GM18511 (cell line): ENCODE results near the gene KDM6B.
A peak's percentile ranks its signal among the peaks of the same experiment; 100 is the strongest.

Experiments
- ATAC-seq: cut with Tn5 transposase; IDR thresholded peaks from one replicate; pipeline ENCODE4 v1.9.1; 2021; ENCODE audit warnings: mild to moderate bottlenecking, moderate library complexity; ENCODE audit not compliant: unreplicated experiment

KDM6B gene

DNA sequence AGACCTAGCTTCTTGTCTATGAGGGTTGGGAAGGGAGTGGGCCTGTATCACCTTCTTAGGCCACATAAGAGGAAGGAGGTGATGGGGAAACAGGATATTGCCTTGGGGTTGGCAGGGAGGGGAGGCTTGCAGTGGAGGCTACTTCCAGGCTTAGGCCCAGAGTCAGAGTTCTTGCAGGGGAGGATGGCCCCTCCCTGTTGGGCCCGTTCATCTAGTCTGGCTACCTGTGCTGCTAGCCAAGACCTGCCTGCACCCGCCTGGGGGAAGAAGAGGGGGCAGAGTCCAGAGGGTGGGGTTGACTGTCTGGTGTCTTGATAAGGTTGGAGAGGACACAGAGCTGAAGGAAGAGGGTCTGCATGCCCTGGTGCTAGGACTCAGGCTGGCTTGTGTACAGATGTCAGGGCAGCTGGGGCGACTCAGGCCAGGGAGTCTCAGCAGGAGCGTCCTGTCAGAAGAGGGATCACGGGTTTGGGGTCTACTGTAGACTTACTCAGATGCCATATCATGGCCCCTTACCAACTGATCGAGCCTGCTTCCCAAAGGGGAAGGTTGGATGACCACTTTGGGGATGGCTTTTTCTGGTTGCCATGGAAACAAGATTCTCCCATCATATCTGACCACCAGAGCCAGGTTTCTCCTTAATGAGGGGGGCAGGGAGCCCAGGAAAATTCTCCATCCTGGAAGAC, 5.3 kb downstream of the KDM6B start:
- ATAC-seq = no peak

DNA sequence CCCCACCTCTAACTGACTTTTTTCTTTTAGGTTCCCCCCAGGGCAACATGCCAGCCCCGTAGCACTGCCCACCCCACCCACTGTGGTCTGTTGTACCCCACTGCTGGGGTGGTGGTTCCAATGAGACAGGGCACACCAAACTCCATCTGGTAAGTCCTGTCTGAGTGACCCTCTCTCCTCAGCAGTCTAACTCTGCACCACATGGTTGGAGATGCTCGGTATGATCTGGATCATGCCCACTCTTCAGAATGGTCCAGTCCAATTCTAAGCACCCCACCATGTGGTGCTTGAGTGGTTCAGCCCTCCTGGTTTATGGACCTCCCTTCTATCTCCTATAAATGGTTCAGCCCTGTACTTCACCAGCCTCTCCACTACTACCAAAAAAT, 5.9 kb downstream of the KDM6B start:
- ATAC-seq = no peak

DNA sequence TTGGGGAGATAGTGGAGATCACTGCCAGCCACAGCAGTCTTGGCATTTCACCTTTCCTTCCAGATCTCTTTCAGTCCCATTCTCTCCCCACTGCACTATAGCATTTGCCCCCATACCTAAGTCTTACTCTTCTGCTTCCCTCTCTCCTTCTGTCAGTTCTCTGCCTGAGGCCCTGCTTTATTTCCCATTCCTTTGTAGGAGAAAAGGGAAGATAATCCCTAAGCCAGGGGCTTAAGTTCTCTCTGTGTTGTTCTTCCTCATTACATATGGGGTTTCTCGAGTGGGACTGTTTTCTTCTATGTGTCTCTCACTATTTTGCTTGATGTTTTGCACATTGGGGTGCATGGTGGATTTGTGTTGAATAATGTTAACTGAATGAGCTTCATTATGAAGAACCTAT, 6.4 kb downstream of the KDM6B start:
- no peak for ATAC-seq

DNA sequence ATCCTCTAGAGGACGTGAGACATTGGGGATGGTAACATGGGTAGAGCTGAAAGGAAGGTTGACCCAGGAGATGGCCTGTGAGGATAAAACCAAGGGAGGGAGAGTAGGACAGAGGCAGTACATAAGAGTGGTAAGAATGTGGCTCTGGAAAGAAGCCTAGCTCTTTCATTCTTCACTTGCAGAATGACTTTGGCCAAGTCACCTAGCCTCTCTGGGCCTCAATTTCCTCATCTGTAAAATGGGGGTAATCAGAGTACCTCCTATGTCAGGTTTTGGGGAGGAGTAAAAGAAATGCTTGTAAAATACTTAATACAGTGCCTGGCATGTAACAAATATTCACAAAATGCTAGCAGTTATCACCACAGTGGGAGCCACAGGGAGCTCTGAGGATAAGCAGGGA, 6.9 kb downstream of the KDM6B start:
- ATAC-seq = no peak

DNA sequence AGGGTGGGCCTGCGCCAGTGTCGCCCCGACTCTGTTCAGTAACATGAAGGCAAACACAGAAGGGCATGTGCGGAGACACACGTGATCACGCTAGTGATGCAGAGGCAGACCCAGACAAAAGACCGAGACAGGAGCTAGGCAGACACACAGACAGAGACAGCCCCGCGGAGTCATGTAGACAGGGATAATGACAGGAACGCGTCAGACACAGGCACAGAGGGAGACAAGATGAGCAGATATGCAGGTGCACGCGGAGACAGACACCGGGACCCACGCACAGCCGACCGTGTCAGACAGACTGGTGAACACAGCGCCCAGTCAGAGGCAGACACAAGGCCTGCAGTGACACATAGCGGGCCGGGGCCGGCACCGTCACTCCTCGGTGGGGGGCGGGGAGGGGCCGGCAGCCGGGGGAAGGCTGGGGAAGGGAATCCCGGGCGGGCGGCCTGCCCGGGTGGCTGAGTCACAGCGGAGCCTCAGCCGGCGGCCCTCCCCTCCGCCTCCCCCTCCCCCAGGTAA, 7.4 kb downstream of the KDM6B start:
- peak; percentile 5 for ATAC-seq

DNA sequence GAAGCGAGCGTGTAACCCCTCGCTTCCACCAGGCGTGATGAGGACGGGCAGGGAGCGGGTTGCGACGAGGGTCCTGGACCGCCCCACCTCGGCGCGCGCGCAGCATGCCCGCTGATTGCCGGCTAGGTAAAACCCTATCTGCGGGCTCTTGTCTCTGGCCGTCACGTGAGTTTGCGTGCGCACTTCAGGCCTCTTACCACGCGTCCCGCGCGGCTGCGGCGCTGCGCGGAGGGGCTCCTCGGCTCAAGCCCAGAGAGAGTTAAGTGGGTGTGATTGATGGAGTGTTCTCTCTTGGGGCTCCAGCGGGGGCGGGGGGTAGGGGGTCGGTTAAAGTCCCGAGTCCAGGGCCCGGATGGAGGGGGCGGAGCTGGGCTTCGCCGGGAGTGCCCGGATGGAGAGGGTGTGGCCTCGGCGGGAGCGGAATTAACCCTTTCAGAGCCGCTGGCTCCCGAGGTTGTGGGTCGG, 7.9 kb downstream of the KDM6B start:
- ATAC-seq = peak; percentile 20

DNA sequence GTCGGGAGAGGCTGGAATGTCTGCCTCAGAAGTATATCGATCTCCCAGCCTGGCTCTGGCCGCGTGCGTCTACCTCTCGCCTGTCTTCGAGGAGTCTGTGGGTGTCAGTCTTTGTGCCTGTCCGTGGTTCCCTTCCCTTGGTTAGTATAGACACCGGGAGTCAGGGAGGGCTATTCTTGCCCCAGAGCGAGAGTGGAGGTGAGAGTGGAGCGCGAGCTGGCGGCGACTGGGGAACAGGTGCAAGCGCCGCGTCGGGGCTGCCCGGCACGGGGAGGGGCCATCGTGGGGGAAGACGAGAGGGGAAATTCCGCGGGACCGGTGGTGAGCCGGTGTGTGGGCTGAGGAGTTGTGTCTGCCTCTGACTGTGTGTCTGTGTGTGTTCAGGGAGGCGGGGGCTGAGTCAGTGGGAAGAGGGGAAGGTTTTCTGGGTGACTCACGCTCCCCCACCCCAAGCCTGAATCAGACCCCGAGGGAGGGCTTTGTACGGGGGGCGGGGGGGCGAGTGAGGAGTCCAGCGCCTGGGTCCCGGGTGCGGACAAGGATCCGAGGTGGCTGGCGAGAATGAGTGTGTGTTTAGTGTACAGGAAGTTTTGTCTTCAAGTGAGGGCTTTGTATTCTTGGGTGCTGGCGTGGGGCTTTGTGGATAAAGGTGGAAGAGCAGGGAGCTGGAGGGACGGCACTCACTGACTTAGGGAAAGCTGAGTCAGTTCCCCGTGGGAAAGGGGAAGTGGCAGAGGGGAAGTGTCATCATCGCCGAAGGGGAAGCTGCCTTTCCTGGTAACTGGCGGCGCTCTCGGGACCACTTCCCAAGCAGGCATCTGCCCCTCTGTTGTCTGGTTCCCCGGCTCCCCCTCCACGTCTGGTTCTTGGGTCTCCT, 8.6 kb downstream of the KDM6B start:
- ATAC-seq = peak; percentile 27

DNA sequence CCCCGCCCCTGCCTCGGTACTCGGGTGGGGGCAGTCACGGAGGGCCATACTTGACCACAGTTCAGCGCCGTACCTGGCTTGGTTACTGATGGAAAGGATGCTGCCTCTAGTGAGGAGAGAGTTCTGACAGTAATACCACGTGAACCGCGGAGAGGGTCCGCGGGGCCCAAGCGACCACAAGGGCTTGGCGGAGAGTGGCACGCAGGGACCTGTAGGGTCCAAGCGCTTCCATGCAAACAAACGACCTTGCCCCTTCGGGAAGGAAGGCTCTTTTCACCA, 9.2 kb downstream of the KDM6B start:
- ATAC-seq = peak; percentile 1

DNA sequence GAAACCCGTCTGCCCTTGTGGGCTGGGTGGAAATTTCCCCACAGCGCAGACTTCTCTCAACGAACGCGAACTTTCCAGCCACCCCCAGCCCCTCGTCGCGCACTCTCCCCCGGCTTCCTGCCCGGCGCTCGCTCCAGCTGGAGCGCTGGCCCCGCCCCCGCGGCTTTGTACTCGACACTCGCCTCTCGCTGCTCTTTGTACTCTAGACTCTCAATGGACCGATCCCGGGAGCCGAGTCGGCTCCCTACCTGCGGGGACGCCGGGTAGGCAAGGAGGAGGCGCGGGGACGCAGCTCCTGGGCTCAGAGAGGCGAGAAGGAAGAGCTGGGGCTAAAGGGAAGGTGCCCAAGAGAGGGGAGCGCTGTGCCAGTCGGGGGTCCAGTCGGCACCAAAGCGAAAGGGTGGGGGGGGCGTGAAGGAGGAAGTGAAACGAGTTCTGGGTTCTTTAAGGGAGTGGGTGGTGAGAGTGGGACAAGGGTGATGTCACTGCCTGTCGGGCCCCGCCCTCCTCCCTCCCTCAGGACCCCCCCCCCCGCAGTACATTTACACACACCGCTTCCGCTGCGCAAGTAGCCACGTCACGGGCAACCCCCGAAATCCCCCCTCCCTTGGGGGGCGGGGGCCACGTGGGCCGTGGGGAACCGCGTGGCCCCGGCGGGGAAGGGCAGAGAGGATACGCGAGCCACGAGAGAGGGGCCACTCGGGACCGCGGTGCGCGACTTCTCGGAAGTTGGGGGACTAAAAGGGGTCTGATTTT, 9.7 kb downstream of the KDM6B start:
- ATAC-seq = peak; percentile 37

DNA sequence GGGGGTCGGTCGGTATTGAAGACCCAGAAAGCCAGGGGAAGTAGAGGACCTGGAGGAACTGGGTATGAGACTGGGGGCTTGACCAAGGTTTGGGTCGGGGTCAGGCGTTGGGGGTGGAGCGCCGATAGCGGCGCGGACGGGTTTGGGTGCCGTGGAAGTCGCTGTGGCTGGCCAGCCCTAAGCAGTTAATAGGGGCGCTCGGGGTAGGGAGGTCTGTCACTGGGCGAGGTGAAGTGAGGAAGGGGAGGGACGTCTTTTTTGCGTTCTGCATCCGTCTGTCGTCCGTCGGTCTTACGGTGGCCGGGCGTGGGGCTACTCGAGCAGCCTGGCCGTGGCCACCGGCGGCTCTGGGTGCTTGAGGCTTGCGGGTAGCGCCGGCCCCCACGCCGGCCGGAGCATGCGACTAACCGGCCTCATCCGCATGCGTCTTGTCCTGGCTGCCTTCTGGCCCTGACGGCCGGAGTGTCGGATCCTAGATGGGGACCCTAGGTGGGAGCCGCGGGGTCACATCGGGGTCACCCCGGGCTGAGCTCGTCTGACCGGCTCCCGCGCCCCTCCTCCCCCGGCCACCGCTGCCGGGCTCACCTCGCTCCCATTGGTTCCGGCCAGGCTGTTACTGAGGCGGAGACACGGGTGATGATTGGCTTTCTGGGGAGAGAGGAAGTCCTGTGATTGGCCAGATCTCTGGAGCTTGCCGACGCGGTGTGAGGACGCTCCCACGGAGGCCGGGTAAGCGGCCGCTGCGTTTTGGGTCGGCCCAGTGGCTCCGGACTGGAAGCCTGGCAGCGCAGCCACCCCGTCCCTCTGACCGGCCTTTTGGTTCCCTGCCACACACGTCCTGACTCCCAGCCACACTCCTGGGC, 10.5 kb downstream of the KDM6B start:
- ATAC-seq = peak; percentile 56

DNA sequence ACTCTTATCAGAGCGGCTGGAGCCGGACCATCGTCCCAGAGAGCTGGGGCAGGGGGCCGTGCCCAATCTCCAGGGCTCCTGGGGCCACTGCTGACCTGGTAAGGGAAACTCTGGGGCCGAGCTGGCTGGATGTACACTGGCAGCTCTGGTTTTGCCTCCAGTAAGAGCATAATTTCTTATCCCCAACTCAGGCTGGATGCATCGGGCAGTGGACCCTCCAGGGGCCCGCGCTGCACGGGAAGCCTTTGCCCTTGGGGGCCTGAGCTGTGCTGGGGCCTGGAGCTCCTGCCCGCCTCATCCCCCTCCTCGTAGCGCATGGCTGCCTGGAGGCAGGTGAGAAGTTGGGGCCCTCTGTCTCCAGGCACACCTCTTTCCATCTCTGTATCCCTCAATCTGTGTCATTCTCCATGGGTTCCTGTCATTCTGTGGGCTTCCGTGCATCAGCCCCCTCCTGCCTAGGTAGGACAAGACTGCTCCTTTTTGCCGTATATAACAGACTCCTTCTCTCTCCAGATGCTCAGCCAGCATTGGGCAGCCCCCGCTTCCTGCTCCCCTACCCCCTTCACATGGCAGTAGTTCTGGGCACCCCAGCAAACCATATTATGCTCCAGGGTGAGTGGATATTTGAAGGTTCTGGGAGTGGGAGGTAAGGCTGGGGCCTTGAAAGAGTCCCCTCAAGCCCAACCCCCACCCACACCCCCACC, 11.5 kb downstream of the KDM6B start:
- no peak for ATAC-seq

DNA sequence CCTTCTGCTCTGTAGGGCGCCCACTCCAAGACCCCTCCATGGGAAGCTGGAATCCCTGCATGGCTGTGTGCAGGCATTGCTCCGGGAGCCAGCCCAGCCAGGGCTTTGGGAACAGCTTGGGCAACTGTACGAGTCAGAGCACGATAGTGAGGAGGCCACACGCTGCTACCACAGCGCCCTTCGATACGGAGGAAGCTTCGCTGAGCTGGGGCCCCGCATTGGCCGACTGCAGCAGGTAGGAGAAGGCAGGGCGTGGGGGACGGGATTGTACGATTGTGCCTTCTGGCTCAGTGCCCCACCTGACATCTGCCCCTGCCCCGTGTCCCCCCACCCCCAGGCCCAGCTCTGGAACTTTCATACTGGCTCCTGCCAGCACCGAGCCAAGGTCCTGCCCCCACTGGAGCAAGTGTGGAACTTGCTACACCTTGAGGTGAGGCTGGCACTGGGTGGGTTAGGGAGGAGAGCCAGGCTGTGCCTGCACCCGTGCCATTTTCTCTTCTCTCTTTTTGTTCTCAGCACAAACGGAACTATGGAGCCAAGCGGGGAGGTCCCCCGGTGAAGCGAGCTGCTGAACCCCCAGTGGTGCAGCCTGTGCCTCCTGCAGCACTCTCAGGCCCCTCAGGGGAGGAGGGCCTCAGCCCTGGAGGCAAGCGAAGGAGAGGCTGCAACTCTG, 12.2 kb downstream of the KDM6B start:
- no peak for ATAC-seq

DNA sequence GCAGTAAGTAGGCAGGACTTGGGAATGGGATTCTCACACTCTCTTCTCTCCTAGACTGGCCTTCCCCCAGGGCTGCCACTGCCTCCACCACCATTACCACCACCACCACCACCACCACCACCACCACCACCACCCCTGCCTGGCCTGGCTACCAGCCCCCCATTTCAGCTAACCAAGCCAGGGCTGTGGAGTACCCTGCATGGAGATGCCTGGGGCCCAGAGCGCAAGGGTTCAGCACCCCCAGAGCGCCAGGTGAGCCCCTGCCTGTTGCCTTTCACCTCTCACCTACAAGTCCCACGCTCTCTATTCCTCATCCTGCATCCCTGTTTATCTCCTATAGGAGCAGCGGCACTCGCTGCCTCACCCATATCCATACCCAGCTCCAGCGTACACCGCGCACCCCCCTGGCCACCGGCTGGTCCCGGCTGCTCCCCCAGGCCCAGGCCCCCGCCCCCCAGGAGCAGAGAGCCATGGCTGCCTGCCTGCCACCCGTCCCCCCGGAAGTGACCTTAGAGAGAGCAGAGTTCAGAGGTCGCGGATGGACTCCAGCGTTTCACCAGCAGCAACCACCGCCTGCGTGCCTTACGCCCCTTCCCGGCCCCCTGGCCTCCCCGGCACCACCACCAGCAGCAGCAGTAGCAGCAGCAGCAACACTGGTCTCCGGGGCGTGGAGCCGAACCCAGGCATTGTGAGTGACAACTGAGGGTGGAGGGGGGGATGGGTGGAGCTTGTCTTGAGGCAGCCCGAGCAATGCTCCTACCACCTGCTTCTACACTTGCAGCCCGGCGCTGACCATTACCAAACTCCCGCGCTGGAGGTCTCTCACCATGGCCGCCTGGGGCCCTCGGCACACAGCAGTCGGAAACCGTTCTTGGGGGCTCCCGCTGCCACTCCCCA, 13.0 kb downstream of the KDM6B start:
- ATAC-seq = no peak

DNA sequence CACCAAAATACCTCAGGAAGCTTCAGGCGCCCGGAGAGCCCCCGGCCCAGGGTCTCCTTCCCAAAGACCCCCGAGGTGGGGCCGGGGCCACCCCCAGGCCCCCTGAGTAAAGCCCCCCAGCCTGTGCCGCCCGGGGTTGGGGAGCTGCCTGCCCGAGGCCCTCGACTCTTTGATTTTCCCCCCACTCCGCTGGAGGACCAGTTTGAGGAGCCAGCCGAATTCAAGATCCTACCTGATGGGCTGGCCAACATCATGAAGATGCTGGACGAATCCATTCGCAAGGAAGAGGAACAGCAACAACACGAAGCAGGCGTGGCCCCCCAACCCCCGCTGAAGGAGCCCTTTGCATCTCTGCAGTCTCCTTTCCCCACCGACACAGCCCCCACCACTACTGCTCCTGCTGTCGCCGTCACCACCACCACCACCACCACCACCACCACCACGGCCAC, 14.1 kb downstream of the KDM6B start:
- ATAC-seq = no peak

DNA sequence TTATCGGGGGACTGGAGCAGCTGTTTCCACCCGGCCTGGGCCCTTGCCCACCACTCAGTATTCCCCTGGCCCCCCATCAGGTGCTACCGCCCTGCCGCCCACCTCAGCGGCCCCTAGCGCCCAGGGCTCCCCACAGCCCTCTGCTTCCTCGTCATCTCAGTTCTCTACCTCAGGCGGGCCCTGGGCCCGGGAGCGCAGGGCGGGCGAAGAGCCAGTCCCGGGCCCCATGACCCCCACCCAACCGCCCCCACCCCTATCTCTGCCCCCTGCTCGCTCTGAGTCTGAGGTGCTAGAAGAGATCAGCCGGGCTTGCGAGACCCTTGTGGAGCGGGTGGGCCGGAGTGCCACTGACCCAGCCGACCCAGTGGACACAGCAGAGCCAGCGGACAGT, 14.7 kb downstream of the KDM6B start:
- no peak for ATAC-seq

DNA sequence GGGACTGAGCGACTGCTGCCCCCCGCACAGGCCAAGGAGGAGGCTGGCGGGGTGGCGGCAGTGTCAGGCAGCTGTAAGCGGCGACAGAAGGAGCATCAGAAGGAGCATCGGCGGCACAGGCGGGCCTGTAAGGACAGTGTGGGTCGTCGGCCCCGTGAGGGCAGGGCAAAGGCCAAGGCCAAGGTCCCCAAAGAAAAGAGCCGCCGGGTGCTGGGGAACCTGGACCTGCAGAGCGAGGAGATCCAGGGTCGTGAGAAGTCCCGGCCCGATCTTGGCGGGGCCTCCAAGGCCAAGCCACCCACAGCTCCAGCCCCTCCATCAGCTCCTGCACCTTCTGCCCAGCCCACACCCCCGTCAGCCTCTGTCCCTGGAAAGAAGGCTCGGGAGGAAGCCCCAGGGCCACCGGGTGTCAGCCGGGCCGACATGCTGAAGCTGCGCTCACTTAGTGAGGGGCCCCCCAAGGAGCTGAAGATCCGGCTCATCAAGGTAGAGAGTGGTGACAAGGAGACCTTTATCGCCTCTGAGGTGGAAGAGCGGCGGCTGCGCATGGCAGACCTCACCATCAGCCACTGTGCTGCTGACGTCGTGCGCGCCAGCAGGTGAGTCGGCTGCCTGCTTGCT, 15.2 kb downstream of the KDM6B start:
- no peak for ATAC-seq

DNA sequence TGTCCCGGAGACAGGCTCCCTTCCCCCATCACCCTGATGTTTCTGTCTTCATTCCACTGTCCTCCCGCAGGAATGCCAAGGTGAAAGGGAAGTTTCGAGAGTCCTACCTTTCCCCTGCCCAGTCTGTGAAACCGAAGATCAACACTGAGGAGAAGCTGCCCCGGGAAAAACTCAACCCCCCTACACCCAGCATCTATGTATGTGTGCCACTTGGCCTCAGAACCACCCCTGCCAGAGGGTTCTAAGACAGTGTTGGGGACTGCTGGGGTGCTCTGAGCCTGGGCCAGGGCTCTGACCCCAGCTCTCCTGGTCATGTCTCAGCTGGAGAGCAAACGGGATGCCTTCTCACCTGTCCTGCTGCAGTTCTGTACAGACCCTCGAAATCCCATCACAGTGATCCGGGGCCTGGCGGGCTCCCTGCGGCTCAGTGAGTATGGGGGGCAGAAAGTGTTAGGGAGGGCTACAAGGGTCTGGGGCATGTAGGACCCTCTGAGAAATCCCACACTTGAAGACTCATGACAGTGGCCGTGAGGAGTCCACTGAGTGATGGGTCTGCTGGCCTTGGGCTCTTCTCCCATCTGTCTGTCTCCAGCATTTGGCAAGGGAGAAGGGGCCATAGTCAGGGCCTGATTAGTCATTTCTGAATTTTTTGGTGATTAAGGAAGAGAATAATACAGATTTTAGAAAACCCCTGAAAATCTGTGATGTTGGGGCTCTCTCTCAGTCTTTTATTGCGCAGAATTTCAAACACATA, 15.9 kb downstream of the KDM6B start:
- ATAC-seq = no peak
